Measurements from ENCODE around the gene GRAMD1A. TPM values are rescaled to one million over a fixed set of nuclear protein-coding genes. Genes with fewer than 3 reads are reported as not detected.
"Not testable (repeated sequence)": the region's sequence is repeated elsewhere in the genome, so short reads cannot be mapped to it uniquely, and the experiment has no call there.

Gene GRAMD1A
- total RNA-seq, 1 experiment from 2014 or later: 32.8 TPM

GRCh38 chr19:35006342-35006998 is 6.3 kb downstream of the GRAMD1A start:
- H3F3A ChIP-seq (ENCODE audit: low read length, unreplicated experiment): no peaks in the 10 kb centered on the region
- peaks cover 32% of the 10 kb centered on the region for H3K79me2 ChIP-seq (ENCODE audit: low read length)
- H3K4me1 ChIP-seq (ENCODE audit: insufficient read depth, low read length): peaks cover 21% of the 10 kb centered on the region
- ATAC-seq: peak; percentile 96
- BruUV-seq (replicated peaks): no TSS peak
- intact Hi-C loops (cut with micrococcal nuclease): loop anchor here (2.0 kb wide), 1 partner anchor 34 kb away; no protein-coding TSS in a partner anchor
- ChIA-PET CTCF (no interaction called here), POLR2A (ENCODE audit: unreplicated experiment) (no interaction called here)
- no peaks in the 10 kb centered on the region for H3K27me3 ChIP-seq (ENCODE audit: low read length)
- H3K9ac ChIP-seq (ENCODE audit: low read length): peak overlapping the region; percentile 25; the same call in 1 of the 2 replicates
- no peaks in the 10 kb centered on the region for H3K9me3 ChIP-seq (ENCODE audit: low read length)
- peaks cover 8% of the 10 kb centered on the region; the same call in 1 of the 2 replicates for H4K20me1 ChIP-seq (ENCODE audit: low read length)
- H2AFZ ChIP-seq (ENCODE audit: low read length): no peak overlapping the region
- H3K4me2 ChIP-seq (ENCODE audit: low read length): peak overlapping the region; percentile 75
- peak; percentile 93 for DNase-seq
- H3K4me3 ChIP-seq (ENCODE audit: low read length): peak overlapping the region; percentile 30; the same call in 1 of the 2 replicates
- H3K9me2 ChIP-seq (replicated peaks; ENCODE audit: low read length): no peaks in the 10 kb centered on the region
- no peaks in the 10 kb centered on the region for H3K36me3 ChIP-seq (ENCODE audit: low read depth, low read length)
- H3K27ac ChIP-seq (ENCODE audit: low read length): peak overlapping the region; percentile 77
- TF ChIP-seq, protein P1, sequence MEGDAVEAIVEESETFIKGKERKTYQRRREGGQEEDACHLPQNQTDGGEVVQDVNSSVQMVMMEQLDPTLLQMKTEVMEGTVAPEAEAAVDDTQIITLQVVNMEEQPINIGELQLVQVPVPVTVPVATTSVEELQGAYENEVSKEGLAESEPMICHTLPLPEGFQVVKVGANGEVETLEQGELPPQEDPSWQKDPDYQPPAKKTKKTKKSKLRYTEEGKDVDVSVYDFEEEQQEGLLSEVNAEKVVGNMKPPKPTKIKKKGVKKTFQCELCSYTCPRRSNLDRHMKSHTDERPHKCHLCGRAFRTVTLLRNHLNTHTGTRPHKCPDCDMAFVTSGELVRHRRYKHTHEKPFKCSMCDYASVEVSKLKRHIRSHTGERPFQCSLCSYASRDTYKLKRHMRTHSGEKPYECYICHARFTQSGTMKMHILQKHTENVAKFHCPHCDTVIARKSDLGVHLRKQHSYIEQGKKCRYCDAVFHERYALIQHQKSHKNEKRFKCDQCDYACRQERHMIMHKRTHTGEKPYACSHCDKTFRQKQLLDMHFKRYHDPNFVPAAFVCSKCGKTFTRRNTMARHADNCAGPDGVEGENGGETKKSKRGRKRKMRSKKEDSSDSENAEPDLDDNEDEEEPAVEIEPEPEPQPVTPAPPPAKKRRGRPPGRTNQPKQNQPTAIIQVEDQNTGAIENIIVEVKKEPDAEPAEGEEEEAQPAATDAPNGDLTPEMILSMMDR (conservative IDR thresholded peaks at IDR 0.05; ENCODE audit: low read depth, low read length): no peak
- TF ChIP-seq EZH2 (IDR thresholded peaks at IDR 0.05; ENCODE audit: low read length, unreplicated experiment) (no peak), EZH2phosphoT487 (IDR thresholded peaks at IDR 0.05; ENCODE audit: borderline replicate concordance, low read length) (no peak)

DNA sequence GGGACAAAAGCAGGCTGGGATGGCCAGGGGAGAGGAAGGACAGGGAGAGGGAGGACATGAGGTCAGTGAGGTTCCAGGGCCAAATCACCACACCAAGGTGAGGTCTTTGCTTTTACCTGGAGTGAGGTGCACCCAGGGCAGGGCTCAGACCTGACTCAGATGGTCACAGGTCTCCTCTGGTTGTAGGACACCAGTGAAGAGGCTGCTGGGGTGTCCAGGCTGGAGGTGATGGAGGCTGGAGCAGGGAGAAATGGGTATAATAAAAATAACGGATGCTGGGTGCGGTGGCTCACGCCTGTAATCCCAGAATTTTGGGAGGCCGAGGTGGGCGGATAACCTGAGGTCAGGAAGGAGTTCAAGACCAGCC is 6.9 kb downstream of the GRAMD1A start:
- Histone ChIP-seq H3K4me2 (ENCODE audit: low read length) (peak overlapping the region; percentile 75), H3K27ac (ENCODE audit: low read length) (peak overlapping the region; percentile 73), H3K27me3 (ENCODE audit: low read length) (no peaks in the 10 kb centered on the region), H3K4me3 (ENCODE audit: low read length) (no peak overlapping the region), H3K9me3 (ENCODE audit: low read length) (no peaks in the 10 kb centered on the region), H3K4me1 (ENCODE audit: insufficient read depth, low read length) (peaks cover 18% of the 10 kb centered on the region), H3K36me3 (ENCODE audit: low read depth, low read length) (no peaks in the 10 kb centered on the region), H3K79me2 (ENCODE audit: low read length) (peaks cover 27% of the 10 kb centered on the region), H3K9me2 (replicated peaks; ENCODE audit: low read length) (no peaks in the 10 kb centered on the region), H3F3A (ENCODE audit: low read length, unreplicated experiment) (no peaks in the 10 kb centered on the region), H3K9ac (ENCODE audit: low read length) (peak overlapping the region; percentile 25; the same call in 1 of the 2 replicates), H2AFZ (ENCODE audit: low read length) (no peak overlapping the region), H4K20me1 (ENCODE audit: low read length) (peaks cover 8% of the 10 kb centered on the region; the same call in 1 of the 2 replicates)
- BruUV-seq (replicated peaks): no TSS peak
- ATAC-seq (no peak), DNase-seq (no peak)
- TF ChIP-seq, protein P1 (conservative IDR thresholded peaks at IDR 0.05; ENCODE audit: low read depth, low read length): no peak
- no peak for TF ChIP-seq EZH2 (IDR thresholded peaks at IDR 0.05; ENCODE audit: low read length, unreplicated experiment)
- TF ChIP-seq EZH2phosphoT487 (IDR thresholded peaks at IDR 0.05; ENCODE audit: borderline replicate concordance, low read length): no peak
- intact Hi-C loops (cut with micrococcal nuclease): loop anchor here (2.0 kb wide), 1 partner anchor 34 kb away; no protein-coding TSS in a partner anchor
- CTCF ChIA-PET: no interaction called here
- POLR2A ChIA-PET (ENCODE audit: unreplicated experiment): no interaction called here

DNA sequence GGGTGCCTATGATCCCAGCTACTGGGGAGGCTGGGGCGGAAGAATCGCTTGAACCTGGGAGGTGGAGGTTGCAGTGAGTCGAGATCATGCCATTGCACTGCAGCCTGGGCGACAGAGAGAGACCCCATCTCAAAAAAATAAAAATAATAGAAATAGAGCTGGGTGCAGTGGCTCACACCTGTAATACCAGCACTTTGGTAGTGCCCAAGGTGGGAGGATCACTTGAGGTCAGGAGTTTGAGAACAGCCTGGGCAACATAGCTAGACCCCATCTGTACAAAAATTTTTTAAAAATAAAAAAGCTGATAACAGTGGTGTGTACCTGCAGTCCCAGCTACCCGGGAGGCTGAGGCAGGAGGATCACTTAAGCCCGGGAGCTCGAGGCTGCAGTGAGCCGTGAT is 7.3 kb downstream of the GRAMD1A start:
- CTCF ChIA-PET; BruUV-seq (replicated peaks); POLR2A ChIA-PET (ENCODE audit: unreplicated experiment); H3K4me2 ChIP-seq (ENCODE audit: low read length); H3K36me3 ChIP-seq (ENCODE audit: low read depth, low read length); ATAC-seq; H3K4me3 ChIP-seq (ENCODE audit: low read length); H3K9ac ChIP-seq (ENCODE audit: low read length); H4K20me1 ChIP-seq (ENCODE audit: low read length); DNase-seq; H3K9me2 ChIP-seq (replicated peaks; ENCODE audit: low read length); H2AFZ ChIP-seq (ENCODE audit: low read length); H3K9me3 ChIP-seq (ENCODE audit: low read length); H3K27ac ChIP-seq (ENCODE audit: low read length); H3K27me3 ChIP-seq (ENCODE audit: low read length); H3F3A ChIP-seq (ENCODE audit: low read length, unreplicated experiment): not testable (repeated sequence)
- H3K79me2 ChIP-seq (ENCODE audit: low read length): peaks cover 24% of the 10 kb centered on the region
- intact Hi-C loops (cut with micrococcal nuclease): loop anchor here (2.0 kb wide), 1 partner anchor 35 kb away; no protein-coding TSS in a partner anchor
- peaks cover 17% of the 10 kb centered on the region for H3K4me1 ChIP-seq (ENCODE audit: insufficient read depth, low read length)
